OCI-LY3 (cell line): Measurements from ENCODE around the gene ZMIZ1.

Experiments used
- CTCF ChIP-seq: fragments of 200-600, 300-600 bp; sonication (generic); IDR thresholded peaks from 2 replicates; pipeline ENCODE4 v1.5.1; 2014; ENCODE audit warnings: antibody characterized with exemption, low read length, low read depth
- EZH2phosphoT487 ChIP-seq: fragments of 200-600 bp; shearing (Covaris generic); IDR thresholded peaks from 2 replicates; pipeline ENCODE4 v1.6.1; 2018; ENCODE audit warnings: antibody characterized with exemption, mixed run types, low read depth

GRCh38 chr10:79333513-79333912 is 264.7 kb downstream of the ZMIZ1 start:
- TF ChIP-seq CTCF (no peak), EZH2phosphoT487 (no peak)
